Fibroblast of the aortic adventitia (primary cell): Measurements from ENCODE around the gene TMPRSS13. TPM values are rescaled to one million over a fixed set of nuclear protein-coding genes. Genes with fewer than 3 reads are reported as not detected.

ENCODE experiments used
- DNase-seq: peaks from one replicate; pipeline ENCODE4 v3.0.0-alpha.2; 2010; ENCODE audit warnings: low read depth
- H3K4me3 ChIP-seq: 2 replicates; pipeline ENCODE4 v1.5.1; 2011; ENCODE audit warnings: low read depth, mild to moderate bottlenecking, control low read depth, low read length, moderate library complexity
- total RNA-seq: library from RNA; depleted of rRNA; stranded (reverse); fragments of >200 nt; gene quantifications from 2 replicates; pipeline ENCODE4 v1.2.3, GENCODE V29; 2012; ENCODE audit warnings: low replicate concordance
- TF ChIP-seq, protein P1 (sequence below): IDR thresholded peaks from 2 replicates; pipeline ENCODE4 v1.5.1; 2011; ENCODE audit warnings: mild to moderate bottlenecking, low read length, control low read depth, inconsistent platforms; ENCODE audit not compliant: insufficient read depth

Gene TMPRSS13
- total RNA-seq, 1 donor: not detected

- DNase-seq: no peak
- TF ChIP-seq, protein P1, sequence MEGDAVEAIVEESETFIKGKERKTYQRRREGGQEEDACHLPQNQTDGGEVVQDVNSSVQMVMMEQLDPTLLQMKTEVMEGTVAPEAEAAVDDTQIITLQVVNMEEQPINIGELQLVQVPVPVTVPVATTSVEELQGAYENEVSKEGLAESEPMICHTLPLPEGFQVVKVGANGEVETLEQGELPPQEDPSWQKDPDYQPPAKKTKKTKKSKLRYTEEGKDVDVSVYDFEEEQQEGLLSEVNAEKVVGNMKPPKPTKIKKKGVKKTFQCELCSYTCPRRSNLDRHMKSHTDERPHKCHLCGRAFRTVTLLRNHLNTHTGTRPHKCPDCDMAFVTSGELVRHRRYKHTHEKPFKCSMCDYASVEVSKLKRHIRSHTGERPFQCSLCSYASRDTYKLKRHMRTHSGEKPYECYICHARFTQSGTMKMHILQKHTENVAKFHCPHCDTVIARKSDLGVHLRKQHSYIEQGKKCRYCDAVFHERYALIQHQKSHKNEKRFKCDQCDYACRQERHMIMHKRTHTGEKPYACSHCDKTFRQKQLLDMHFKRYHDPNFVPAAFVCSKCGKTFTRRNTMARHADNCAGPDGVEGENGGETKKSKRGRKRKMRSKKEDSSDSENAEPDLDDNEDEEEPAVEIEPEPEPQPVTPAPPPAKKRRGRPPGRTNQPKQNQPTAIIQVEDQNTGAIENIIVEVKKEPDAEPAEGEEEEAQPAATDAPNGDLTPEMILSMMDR: no peak
- no peak overlapping the region for H3K4me3 ChIP-seq
These were observed 32.7 kb upstream of the TMPRSS13 start for GRCh38 chr11:117961896-117962295.

- no peak for DNase-seq
- TF ChIP-seq, protein P1: no peak
- H3K4me3 ChIP-seq: no peak overlapping the region
These were observed 31.2 kb upstream of the TMPRSS13 start for GRCh38 chr11:117960406-117960805.

DNA sequence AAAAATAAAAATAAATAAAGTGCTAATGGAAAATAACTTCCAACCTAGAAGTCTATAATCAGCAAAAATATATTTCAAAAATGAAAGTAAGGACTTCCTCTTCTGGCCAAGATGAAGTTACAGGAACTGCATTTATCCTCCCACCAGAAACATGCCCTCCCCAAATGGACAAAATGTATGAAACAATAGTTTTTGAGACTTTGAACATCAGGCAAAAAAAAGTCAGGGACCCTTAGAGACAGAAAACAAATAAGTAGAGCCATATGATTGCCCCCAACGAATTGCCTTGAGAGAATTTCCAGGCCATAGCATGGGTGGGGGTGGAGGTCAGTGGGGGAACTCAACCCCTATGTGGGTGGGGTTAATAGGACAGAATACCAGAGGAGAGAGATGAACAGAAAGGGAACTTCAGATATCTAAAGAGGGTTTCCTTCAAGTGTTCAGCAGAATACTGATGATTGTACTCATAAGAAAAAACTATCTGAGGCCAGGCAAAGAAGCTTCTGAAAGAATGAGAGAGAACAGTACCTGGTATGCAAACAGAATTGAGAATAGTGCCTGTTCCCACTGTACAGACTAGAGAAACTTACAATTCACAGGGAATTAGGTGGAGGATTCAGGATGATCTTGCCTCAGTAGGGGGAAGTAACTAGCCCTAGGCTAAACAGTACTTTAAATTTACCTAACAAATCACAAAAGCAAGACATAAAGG, 30.4 kb upstream of the TMPRSS13 start:
- no peak for DNase-seq
- TF ChIP-seq, protein P1: no peak
- no peak overlapping the region for H3K4me3 ChIP-seq

DNA sequence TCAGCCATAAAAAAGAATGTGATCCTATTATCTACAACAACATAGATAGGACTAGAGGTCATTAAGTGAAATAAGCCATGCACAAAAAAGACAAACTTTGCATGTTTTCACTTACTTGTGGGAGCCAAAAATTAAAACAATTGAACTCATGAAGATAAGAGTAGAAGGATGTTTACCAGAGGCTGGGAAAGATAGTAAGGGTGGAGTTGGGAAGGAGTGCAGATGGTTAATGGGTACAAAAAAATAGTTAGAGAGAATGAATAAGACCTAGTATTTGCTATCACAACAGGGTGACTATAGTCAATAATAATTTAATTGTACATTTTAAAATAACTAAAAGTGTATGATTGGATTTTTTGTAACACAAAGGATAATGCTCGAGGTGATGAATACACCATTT, 29.7 kb upstream of the TMPRSS13 start:
- no peak for DNase-seq
- TF ChIP-seq, protein P1: no peak
- no peak overlapping the region for H3K4me3 ChIP-seq

DNA sequence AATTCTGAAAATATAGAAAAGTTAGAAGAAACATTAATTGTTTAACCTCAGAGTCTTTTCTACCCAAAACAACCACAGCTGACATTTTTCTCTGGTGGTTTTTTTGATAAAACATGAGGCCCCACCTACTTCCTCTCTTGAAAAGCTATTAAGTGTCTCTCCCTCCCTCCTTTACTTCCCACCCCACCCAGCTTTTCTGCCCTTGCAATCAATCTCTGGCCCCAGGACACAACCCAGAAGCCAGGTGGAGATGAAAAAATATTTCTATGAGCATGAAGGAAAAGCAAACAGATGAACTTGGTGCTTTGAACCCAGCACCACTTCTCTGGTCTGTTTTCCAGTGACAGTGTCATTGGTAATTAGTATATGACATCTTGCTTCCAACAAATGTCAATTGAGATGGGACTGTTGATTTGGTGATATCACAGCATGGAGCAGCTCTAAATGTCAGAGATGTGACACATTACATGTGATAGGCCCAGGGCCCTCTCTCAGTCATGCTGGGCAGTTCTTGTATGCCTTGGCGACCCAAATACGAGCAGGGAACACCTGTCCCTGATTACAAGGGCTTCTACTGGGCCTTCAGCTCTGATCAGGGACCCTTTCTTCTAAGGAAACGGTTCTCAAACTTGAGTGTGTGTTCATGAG, 23.9 kb upstream of the TMPRSS13 start:
- TF ChIP-seq, protein P1: no peak
- H3K4me3 ChIP-seq: no peak overlapping the region
- DNase-seq: no peak

- TF ChIP-seq, protein P1: no peak
- H3K4me3 ChIP-seq: no peak overlapping the region
- DNase-seq: no peak
These were observed 22.1 kb upstream of the TMPRSS13 start for GRCh38 chr11:117950993-117951961.
